Thyroid gland (tissue), 4 donors: Measurements from ENCODE around the gene SSTR5.

Experiments used
- CTCF ChIP-seq, 6 experiments: fragments of 200-600 bp in 3 of 6; fragments of 450-650 bp in 3 of 6; sonication (generic) in 3 of 6; IDR thresholded peaks; one replicate each; pipeline ENCODE4 v1.5.1; 2016 to 2019; ENCODE audit warnings: antibody characterized with exemption in 6 of 6, mild to moderate bottlenecking in 2 of 6, inconsistent platforms in 1 of 6, moderate library complexity in 1 of 6
- POLR2A ChIP-seq, 2 donors: fragments of 450-650 bp; IDR thresholded peaks; one replicate each; pipeline ENCODE4 v1.6.1; 2017; ENCODE audit warnings: antibody characterized with exemption in 2 of 2, mild to moderate bottlenecking in 2 of 2, moderate library complexity in 1 of 2

- TF ChIP-seq CTCF (IDR thresholded peaks at IDR 0.05), result no peak
- TF ChIP-seq POLR2A (IDR thresholded peaks at IDR 0.05), result no peak
Observed at GRCh38 chr16:1073262-1073558, 663 bp downstream of the SSTR5 start.
